ENCODE data around the gene DCAF16. TPM values are rescaled to one million over a fixed set of nuclear protein-coding genes. Genes with fewer than 3 reads are reported as not detected.

DCAF16 gene
- total RNA-seq, 1 donor = 27.1 TPM

DNA sequence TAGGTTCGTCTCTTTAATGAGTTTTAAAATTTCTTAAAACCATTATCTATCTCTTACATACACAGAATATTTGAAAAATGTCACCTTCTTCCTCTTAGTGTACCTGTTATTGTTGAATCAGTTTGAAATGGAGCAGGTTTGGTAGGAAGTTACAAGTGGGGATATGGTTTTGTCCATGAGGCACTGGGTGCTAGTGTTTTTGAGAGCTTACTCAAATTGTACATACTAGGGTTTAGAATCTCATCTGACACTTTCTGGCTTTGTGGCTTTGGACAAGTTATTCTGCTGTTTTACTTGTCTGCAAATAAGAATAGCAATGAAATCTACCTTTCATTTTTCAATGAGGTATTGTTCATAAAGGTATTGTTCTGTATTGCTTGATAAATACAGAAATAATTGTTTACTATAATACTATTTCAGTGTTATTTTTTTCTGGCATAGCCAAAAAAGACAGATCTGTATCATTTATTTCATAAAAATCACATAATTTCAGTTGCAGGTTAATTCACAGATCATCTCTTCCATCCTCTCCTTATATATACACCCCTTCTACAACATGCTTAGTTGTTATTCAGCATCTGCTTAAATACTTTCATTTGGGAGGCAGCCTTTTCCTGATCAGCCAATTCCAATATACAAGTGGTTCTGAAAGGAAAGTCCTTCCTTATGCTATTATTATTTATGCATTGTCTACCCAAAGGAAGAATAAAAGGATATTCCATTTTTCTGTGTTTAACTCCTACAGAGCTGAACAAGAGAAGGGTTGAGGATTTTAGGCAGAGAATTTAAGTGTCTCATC, 13.5 kb upstream of the DCAF16 start:
- TF ChIP-seq, protein P1, sequence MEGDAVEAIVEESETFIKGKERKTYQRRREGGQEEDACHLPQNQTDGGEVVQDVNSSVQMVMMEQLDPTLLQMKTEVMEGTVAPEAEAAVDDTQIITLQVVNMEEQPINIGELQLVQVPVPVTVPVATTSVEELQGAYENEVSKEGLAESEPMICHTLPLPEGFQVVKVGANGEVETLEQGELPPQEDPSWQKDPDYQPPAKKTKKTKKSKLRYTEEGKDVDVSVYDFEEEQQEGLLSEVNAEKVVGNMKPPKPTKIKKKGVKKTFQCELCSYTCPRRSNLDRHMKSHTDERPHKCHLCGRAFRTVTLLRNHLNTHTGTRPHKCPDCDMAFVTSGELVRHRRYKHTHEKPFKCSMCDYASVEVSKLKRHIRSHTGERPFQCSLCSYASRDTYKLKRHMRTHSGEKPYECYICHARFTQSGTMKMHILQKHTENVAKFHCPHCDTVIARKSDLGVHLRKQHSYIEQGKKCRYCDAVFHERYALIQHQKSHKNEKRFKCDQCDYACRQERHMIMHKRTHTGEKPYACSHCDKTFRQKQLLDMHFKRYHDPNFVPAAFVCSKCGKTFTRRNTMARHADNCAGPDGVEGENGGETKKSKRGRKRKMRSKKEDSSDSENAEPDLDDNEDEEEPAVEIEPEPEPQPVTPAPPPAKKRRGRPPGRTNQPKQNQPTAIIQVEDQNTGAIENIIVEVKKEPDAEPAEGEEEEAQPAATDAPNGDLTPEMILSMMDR (IDR thresholded peaks at IDR 0.05; ENCODE audit: insufficient read depth, low read length) = no peak
- H3K4me3 ChIP-seq (ENCODE audit: low read depth, low read length) = no peak overlapping the region
- no peak for DNase-seq (ENCODE audit: low read depth)

- TF ChIP-seq, protein P1 (IDR thresholded peaks at IDR 0.05; ENCODE audit: insufficient read depth, low read length) = peak; percentile 59
- peak; percentile 87 for DNase-seq (ENCODE audit: low read depth)
- H3K4me3 ChIP-seq (ENCODE audit: low read depth, low read length) = peak overlapping the region; percentile 15
Measured at GRCh38 chr4:17817027-17817426, 6.5 kb upstream of the DCAF16 start.

DNA sequence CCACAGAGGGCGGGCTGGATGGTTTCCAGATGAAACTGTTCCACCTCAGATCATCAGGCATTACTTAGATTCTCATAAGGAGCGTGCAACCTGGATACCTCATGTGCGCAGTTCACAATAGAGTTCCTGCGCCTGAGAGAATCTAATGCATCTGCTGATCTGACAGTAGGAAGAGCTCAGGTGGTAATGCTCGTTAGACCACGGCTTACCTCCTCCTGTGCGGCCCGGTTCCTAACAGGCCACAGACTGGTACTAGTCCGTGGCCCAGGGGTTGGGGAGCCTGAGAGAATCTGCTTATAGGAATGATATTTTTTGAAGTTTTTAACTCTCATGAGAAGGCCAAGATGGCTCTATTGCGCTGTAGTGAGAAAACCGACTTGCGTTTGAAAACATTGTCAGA, 5.6 kb upstream of the DCAF16 start:
- no peak overlapping the region for H3K4me3 ChIP-seq (ENCODE audit: low read depth, low read length)
- TF ChIP-seq, protein P1 (IDR thresholded peaks at IDR 0.05; ENCODE audit: insufficient read depth, low read length) = no peak
- DNase-seq (ENCODE audit: low read depth) = no peak

- no peak overlapping the region for H3K4me3 ChIP-seq (ENCODE audit: low read depth, low read length)
- DNase-seq (ENCODE audit: low read depth) = peak; percentile 76
- TF ChIP-seq, protein P1 (IDR thresholded peaks at IDR 0.05; ENCODE audit: insufficient read depth, low read length) = no peak
Measured at GRCh38 chr4:17814140-17814539, 3.6 kb upstream of the DCAF16 start.

GRCh38 chr4:17812801-17813200, 2.2 kb upstream of the DCAF16 start:
- DNase-seq (ENCODE audit: low read depth) = no peak
- H3K4me3 ChIP-seq (ENCODE audit: low read depth, low read length) = peak overlapping the region; percentile 36
- TF ChIP-seq, protein P1 (IDR thresholded peaks at IDR 0.05; ENCODE audit: insufficient read depth, low read length) = no peak

DNA sequence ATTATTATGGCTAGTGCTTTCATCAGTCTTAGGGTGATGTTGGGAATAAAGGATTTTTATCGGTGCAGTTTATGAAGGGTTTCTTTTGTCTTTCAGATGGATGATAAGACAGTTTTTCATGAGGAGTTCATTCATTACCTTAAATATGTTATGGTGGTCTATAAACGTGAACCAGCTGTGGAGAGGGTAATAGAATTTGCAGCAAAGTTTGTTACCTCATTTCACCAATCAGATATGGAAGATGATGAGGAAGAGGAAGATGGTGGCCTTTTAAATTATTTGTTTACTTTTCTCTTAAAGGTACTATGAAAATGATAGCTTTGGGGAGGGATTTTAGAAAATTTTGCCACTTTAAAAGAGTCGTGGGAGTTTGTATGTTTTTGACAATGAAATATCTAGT, 1.6 kb upstream of the DCAF16 start:
- TF ChIP-seq, protein P1 (IDR thresholded peaks at IDR 0.05; ENCODE audit: insufficient read depth, low read length) = no peak
- peak overlapping the region; percentile 83 for H3K4me3 ChIP-seq (ENCODE audit: low read depth, low read length)
- no peak for DNase-seq (ENCODE audit: low read depth)

All from fibroblast of the aortic adventitia (primary cell).